Measurements from ENCODE around the gene IFNLR1. TPM values are rescaled to one million over a fixed set of nuclear protein-coding genes. Genes with fewer than 3 reads are reported as not detected.

IFNLR1 gene
- polyA plus RNA-seq, 3 donors = not detected

- no peaks in the 10 kb centered on the region for H3K4me1 ChIP-seq (ENCODE audit: control insufficient read depth in 1 of 2, insufficient read depth in 2 of 2, low read length in 2 of 2)
- no peak overlapping the region for H3K4me3 ChIP-seq (replicated peaks in 1 of 3; ENCODE audit: low read depth in 2 of 3, low read length in 3 of 3)
- no peak for TF ChIP-seq CTCF (IDR thresholded peaks at IDR 0.05)
- Mint-ChIP-seq H3K27me3 (ENCODE audit: low read depth in 3 of 3) (peaks cover 7 to 11% (median 10%) of the 10 kb centered on the region in 3 donors), H3K4me3 (no peak overlapping the region), H3K4me1 (peaks cover 4% of the 10 kb centered on the region), H3K36me3 (no peaks in the 10 kb centered on the region), H3K27ac (no peak overlapping the region), H3K9me3 (no peaks in the 10 kb centered on the region)
- intact Hi-C loops (cut with micrococcal nuclease) = no loop called here
- no peak overlapping the region for H2AFZ ChIP-seq (ENCODE audit: insufficient read depth, low read depth, low read length, poor library complexity, severe bottlenecking)
- H3K27ac ChIP-seq (ENCODE audit: low read depth in 1 of 2, low read length in 2 of 2) = no peak overlapping the region
- H3K36me3 ChIP-seq (replicated peaks in 1 of 2; ENCODE audit: control insufficient read depth in 1 of 2, insufficient read depth in 2 of 2, low read length in 2 of 2) = no peaks in the 10 kb centered on the region
- H3K79me2 ChIP-seq (ENCODE audit: insufficient read depth, low read length) = no peaks in the 10 kb centered on the region
- H3K9ac ChIP-seq (ENCODE audit: insufficient read depth, low read length, poor library complexity, severe bottlenecking) = no peak overlapping the region
- WGBS (ENCODE audit: insufficient coverage) = 92% methylated on average over 2 of the region's 3 CpGs
- H3K27me3 ChIP-seq (ENCODE audit: control insufficient read depth in 2 of 2, insufficient read depth in 2 of 2, low read length in 2 of 2) = no peaks in the 10 kb centered on the region
- no peaks in the 10 kb centered on the region for H3K9me3 ChIP-seq (replicated peaks in 1 of 2; ENCODE audit: control insufficient read depth in 1 of 2, insufficient read depth in 1 of 2, low read length in 2 of 2)
- no peaks in the 10 kb centered on the region for H4K20me1 ChIP-seq (ENCODE audit: insufficient read depth, low read length)
- no peak for DNase-seq
- H3K4me2 ChIP-seq (replicated peaks; ENCODE audit: extremely low read depth, low read length, poor library complexity, severe bottlenecking) = no peak overlapping the region
Observed at GRCh38 chr1:24164004-24164403, 23.1 kb downstream of the IFNLR1 start.

- Histone ChIP-seq H3K9ac (ENCODE audit: insufficient read depth, low read length, poor library complexity, severe bottlenecking) (no peak overlapping the region), H3K79me2 (ENCODE audit: insufficient read depth, low read length) (no peaks in the 10 kb centered on the region), H3K9me3 (replicated peaks in 1 of 2; ENCODE audit: control insufficient read depth in 1 of 2, insufficient read depth in 1 of 2, low read length in 2 of 2) (no peaks in the 10 kb centered on the region), H4K20me1 (ENCODE audit: insufficient read depth, low read length) (no peaks in the 10 kb centered on the region), H3K4me2 (replicated peaks; ENCODE audit: extremely low read depth, low read length, poor library complexity, severe bottlenecking) (no peak overlapping the region), H3K36me3 (replicated peaks in 1 of 2; ENCODE audit: control insufficient read depth in 1 of 2, insufficient read depth in 2 of 2, low read length in 2 of 2) (no peaks in the 10 kb centered on the region), H2AFZ (ENCODE audit: insufficient read depth, low read depth, low read length, poor library complexity, severe bottlenecking) (no peak overlapping the region), H3K27ac (ENCODE audit: low read depth in 1 of 2, low read length in 2 of 2) (no peak overlapping the region), H3K27me3 (ENCODE audit: control insufficient read depth in 2 of 2, insufficient read depth in 2 of 2, low read length in 2 of 2) (no peaks in the 10 kb centered on the region), H3K4me1 (ENCODE audit: control insufficient read depth in 1 of 2, insufficient read depth in 2 of 2, low read length in 2 of 2) (no peaks in the 10 kb centered on the region), H3K4me3 (replicated peaks in 1 of 3; ENCODE audit: low read depth in 2 of 3, low read length in 3 of 3) (no peak overlapping the region)
- Mint-ChIP-seq H3K27me3 (ENCODE audit: low read depth in 3 of 3) (peaks cover 7 to 9% (median 7%) of the 10 kb centered on the region in 3 donors), H3K27ac (peak overlapping the region in 1 of 7 donors; percentile 27), H3K9me3 (no peaks in the 10 kb centered on the region), H3K4me3 (no peak overlapping the region), H3K36me3 (no peaks in the 10 kb centered on the region), H3K4me1 (peaks cover 4% of the 10 kb centered on the region)
- no peak for DNase-seq
- intact Hi-C loops (cut with micrococcal nuclease) = no loop called here
- TF ChIP-seq CTCF (IDR thresholded peaks at IDR 0.05) = no peak
- 56% methylated on average over 4 of the region's 5 CpGs for WGBS (ENCODE audit: insufficient coverage)
Observed at GRCh38 chr1:24162201-24162600, 24.9 kb downstream of the IFNLR1 start.

All from CD14-positive monocyte (primary cell).